NCI-H345 (cell line): ENCODE data around the gene LRP1B.

Experiments
- DNase-seq: peaks from one replicate; lab custom pipeline; 2025; lab: John Stamatoyannopoulos, UW

Gene LRP1B

DNA sequence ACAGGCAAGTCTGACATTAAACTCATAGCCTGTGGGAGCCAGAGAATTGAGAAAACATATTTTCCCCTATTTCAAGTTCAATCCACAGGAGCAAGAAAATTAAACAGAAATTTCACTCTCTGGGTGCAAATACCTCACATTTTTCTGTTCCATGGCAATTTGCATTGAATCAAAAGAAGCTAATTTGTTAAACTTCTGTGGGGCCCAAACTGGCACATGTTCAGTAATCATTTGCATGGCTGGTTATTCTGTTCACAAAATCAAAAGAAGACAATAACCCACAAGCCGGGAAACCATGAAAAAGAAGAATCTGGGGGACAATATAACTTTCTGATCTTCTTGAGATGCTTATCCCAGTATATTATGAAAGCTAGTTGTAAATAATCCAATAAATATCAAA, 363.1 kb downstream of the LRP1B start:
- DNase-seq = no peak

DNA sequence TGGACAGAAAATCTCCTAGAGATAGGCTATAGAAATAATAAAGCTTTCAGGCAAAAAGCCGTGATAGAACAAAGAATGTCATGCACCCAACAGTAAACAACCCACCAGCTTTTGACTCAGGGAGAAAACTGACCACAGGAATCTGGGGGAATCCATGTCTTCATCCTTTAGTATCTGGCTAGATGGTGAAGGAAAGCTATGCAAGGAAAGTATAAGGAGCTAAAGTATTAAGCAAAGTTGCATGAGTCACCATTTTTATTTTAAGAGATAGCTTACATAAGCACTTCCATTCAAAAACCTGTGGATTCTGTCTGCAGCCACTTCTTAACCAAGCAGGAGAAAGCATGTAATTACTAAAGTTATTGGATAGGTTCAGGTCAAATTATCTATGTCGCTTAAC, 363.8 kb downstream of the LRP1B start:
- no peak for DNase-seq

DNA sequence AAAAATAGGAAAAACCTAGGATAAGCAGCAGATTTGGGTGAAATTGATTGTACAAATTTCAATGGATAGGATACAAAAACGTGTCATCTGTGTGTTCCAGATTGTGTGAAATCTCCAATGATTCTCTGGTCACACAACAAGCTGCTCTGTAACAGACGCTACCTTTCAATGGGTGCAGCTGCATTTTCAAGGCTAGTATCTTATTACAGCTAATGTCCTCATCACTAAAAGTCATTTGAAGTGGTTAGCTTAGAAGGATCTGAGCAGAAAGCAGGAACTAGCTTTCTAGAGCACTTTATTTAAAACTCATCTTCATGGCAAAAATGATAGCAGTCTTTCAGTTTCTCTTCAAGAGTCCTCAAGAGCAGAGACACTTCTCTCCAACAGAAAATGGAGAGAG, 364.6 kb downstream of the LRP1B start:
- DNase-seq = peak; percentile 8

DNA sequence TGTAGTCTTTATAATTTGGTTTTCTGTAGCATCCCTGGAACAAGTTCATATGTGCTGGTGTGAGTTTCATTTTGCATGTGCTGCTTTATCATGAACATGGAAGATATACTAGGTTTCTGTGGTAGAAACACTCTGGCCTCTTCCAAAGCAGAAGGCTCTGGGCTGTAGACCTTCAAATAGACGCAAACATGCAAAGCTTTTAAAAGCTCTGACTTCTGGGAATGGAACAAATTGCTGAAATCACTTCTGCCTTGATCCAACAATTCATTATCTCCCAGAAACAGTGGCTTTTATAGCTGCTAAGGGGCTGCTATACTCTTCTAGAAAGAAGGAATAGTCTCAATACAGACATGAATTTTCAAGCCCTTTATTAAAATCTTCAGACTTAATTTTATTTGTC, 382.2 kb downstream of the LRP1B start:
- DNase-seq = no peak

DNA sequence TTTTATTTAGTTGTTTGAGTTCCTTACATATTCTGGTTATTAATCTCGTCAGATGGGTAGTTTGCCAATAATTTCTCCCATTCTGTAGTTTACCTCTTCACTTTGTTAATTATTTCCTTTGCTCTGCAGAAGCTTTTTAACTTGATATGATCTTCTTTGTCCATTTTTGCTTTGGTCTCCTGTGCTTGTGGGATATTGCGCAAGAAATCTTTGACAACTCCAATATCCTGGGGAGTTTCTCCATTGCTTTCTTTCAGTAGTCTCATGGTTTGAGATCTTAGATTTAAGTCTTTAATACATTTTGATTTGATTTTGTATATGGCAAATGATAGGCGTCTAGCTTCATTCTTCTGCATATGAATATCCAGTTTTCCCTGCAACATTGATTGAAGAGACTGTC, 389.2 kb downstream of the LRP1B start:
- DNase-seq = no peak

DNA sequence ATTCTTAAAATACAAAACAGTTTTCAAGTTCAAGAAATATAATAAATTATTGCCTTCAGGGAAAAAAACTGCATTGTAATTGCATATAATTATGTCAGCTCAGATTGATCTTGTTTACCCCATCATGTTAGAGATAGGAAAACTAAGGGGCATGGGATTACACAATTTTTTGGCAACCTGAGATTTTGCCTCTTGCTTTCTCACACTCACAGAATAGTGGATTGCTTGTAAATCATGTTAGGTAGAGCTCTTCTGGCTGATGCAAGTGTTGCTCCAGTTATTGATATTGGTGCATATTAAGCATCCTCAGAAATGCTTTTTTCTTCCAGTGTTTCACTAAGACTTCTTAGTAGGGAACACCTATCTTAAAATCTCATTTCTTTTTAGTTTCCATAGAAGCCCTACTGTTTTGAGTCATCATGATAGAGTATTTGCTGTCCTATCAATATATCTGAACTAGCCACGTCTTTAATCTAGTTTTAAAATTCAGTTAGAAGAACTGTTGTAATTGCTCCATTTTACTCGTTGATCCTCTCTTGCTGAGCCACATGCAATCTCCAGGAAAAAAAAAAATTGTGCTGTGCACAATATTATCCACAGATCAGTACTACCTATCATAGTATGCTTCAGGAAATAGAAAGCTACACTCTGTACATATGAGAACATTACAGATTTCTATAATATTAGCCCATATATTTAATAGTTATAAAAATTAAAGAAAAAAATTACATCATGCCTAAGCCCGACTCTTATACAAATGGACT, 393.1 kb downstream of the LRP1B start:
- no peak for DNase-seq

DNA sequence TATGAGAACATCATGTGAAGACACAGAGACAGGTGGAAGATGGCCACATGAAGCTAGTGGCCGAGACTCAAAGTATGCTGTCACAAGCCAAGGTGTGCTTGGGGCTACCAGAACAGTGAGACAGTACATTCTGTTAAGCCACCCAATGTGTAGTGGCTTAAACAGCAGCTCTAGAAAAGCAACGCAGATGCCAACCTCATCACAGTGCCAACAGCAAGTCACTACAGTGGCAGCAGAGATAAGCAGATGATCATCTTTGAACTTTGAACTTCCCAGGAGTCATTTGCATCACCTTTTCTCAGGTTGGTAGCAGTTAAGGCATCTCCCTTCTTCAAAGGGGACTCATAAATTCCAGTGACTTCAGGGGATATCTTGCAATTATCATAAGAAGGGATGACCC, 394.4 kb downstream of the LRP1B start:
- DNase-seq = no peak

DNA sequence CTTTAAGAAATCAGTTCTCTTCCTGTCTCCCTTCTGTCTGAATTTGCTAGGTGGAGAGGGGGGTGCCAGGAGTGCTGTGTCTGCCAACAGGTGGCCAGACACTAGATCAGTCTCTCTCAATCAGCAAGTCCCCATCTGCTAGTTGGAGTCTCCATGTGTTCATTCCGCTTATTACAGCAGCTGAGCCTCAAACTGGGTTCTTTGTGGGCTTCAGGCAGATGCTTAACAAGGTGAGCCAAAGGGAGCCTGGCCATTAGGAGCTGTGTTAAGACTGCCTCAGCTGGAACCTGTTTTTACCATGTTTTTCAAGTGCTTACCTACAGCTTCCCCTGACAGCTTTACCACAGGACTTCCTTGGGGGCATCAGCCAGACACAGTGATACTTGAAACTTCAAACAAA, 401.9 kb downstream of the LRP1B start:
- DNase-seq = peak; percentile 6

GRCh38 chr2:141728142-141728541, 402.7 kb downstream of the LRP1B start:
- DNase-seq = no peak

GRCh38 chr2:141724426-141724825, 406.4 kb downstream of the LRP1B start:
- DNase-seq = no peak

DNA sequence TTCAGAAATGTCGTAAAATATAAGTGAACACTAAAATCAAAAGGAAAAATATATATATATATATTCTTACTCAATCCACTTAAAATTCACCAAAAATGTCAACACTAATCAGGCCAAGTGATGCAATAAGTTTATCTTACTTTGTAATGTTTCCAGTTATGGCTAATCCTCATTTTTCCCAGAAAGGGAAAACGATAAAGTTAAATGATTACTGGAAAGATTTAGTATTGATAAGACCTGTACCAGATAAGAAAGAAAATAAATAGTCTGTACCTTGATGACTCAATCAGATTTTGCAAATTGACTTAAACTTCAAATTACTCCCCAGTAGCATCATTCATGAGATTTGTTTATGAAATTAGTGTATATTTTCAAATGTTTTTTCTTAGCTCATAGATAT, 407.0 kb downstream of the LRP1B start:
- no peak for DNase-seq

DNA sequence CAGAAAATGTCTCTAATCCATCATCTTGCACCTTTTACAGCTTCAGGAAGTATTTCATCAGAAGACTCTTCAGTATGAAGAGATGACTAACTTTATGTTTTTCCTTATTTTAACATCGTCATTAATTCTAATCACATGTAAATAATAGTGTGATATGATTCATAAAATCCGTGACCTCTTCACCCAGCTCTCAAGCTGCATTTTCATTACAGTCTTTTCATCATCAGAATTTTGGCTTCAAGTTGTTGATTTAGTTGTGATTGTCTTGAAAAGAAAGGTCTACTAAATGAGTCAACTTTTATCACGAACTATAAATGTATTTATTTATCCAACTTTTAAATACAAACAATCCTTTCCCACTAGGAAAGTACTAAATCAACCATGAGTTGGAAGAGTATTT, 410.3 kb downstream of the LRP1B start:
- DNase-seq = no peak

- DNase-seq = no peak
Measured at GRCh38 chr2:141714496-141714895, 416.3 kb downstream of the LRP1B start.

DNA sequence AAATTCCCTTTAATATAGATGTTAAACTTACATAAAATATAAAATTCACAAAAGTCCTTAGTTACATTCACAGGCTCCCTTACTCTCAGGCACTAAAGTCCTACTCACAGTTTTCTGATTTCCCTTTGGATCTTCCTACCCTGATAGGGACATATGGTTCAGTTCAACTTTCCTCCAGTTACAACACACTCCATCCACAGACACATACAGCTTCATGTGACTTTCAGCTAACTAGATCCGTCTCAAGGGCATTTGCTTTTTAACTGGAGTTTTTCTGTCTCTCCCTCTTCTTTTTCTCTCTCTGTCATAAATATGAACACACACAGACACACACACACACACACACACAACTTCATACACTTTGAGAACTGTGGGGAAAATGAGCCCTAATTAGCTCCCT, 419.2 kb downstream of the LRP1B start:
- no peak for DNase-seq

DNA sequence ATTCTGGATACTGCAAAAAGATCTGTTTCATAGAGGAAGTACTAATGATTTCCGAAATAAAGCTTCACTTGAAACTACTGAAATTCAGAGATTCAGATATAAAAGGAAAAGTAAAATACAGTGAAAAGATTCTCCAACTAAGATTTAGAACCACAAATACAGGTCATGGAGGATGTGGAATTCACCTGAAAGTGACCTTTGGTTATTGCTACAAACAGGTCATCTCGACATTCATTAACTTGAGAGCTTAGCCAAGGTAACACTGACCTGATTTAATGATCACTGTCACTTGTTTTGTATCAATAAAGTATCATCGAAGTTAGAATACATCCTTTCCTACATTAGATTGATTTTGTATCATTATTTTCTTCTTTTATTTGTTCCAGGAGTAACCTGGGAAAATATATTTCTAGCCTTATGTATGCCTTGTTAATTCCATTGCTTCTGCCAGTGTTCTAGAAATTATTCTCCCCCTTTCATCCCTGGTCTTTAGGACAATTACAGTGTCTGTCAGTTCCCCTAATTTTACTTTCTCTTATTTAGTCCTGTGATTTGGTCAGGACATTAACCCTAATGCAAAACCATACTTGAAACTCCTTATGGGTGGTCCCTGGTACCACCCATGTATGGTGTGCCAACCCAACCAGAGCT, 420.1 kb downstream of the LRP1B start:
- no peak for DNase-seq

DNA sequence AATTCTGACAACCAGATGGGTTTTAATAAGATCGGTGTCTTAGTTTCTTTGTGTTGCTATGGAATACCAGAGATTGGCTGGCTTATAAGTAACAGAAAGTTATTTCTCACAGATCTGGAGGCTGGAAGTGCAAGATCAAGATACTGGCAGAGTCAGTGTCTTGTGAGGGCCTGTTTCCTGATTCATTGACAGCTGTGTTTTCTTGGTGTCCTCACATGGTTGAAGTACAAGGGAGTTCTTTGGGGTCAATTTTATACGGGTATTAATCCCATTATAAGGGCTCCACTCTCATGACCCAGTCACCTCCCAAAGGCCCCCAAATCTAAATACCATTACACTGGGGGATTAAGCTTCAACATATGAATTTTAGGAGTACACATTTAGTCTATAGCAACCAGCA, 421.1 kb downstream of the LRP1B start:
- DNase-seq = no peak

DNA sequence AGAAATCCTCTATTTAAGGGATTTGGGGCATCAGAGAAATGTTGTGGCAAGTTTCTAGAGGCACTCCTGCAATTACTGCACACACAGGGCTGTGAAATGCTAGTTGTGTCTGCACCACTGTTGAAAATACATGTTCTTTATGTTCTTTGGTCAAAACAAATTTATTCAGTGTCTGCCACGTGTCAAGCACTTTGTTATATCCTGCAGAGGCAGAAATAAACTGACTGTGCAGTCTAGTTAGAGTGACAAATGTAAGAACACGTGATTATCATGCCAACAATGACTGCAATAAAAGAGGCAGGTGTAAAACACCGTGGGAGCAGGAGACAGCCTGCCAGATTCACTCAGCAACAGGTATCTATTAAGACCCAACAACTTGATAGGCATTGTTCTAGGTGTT, 423.3 kb downstream of the LRP1B start:
- peak; percentile 72 for DNase-seq

DNA sequence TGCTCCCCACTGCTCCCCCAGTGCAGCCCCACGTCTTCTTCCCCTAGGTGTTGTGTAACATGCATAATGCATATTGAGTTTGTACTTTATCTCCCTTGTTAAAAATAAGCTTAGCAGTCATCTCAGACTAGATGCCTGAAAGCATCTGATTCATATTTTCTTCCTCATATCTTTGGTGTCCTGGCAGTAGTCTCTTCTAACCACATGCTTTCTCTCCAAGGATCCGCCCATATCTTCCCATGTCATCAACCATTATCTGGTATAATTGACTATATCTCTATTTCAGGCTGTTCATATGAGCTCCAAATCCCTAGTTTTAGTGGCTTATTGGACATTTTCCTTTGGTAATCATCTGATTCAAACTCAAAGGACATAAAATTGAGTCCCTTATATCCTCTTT, 426.3 kb downstream of the LRP1B start:
- no peak for DNase-seq

GRCh38 chr2:141703501-141703900, 427.3 kb downstream of the LRP1B start:
- no peak for DNase-seq

GRCh38 chr2:141701618-141702017, 429.2 kb downstream of the LRP1B start:
- DNase-seq = no peak

DNA sequence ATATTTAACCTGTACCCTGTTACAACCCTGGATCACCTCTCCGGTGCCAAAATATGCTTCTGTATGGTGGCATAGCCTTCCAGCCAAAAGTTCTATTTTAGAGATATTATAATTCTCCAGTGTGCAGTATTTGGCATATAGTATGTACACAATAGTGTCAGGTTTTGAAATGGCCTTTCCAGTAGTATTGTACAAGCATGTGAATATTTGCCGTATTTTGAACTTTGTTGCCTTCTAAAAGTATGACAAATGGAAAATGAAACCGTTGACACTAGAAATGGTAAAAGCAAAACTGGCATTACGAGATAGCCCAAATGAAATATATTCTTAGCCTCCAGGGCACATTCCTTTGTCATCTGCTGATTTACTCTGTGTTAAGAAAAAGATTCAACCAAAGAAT, 431.2 kb downstream of the LRP1B start:
- no peak for DNase-seq

- DNase-seq = no peak
Measured at GRCh38 chr2:141698500-141698899, 432.3 kb downstream of the LRP1B start.

GRCh38 chr2:141697035-141697434, 433.8 kb downstream of the LRP1B start:
- no peak for DNase-seq

- DNase-seq = no peak
Measured at GRCh38 chr2:141694180-141694579, 436.6 kb downstream of the LRP1B start.
